GM12878 (cell line): ENCODE results near the gene PYGO1. TPM values are rescaled to one million over a fixed set of nuclear protein-coding genes. Genes with fewer than 3 reads are reported as not detected.

ENCODE experiments used
- ATAC-seq: fragments of 200-7000 bp; cut with Tn5 transposase; 3 replicates; pipeline ENCODE4 v1.9.1; 2020; ENCODE audit warnings: mild to moderate bottlenecking, moderate library complexity
- BruUV-seq: library from RNA; stranded (reverse); fragments of 400-500 nt; replicated peaks from 2 replicates; lab custom pipeline; 2021; lab: Mats Ljungman, UMichigan
- CTCF ChIA-PET: fragments of 300-600 bp; sonication (Branson Sonifier 250); formaldehyde crosslinking; extraction: SDS; loops from one replicate; lab custom pipeline; 2021; ENCODE audit warnings: inconsistent platforms; lab: Yijun Ruan, JAX
- POLR2A ChIA-PET: fragments of 350-600 bp; formaldehyde crosslinking; extraction: SDS; loops from one replicate; lab custom pipeline; 2021; ENCODE audit warnings: inconsistent platforms; lab: Charles Lee
- RAD21 ChIA-PET: fragments of 300-600 bp; sonication (Branson Sonifier 250); formaldehyde crosslinking; loops from one replicate; lab custom pipeline; 2023; ENCODE audit warnings: antibody characterized with exemption; ENCODE audit not compliant: unreplicated experiment; lab: Charles Lee
- SMC1A ChIA-PET: fragments of 300-600 bp; sonication (Branson Sonifier 250); formaldehyde crosslinking; loops from one replicate; lab custom pipeline; 2023; ENCODE audit not compliant: unreplicated experiment, uncharacterized antibody; lab: Charles Lee
- DNase-seq: peaks from one replicate; pipeline ENCODE4 v3.0.0-alpha.2; 2011; ENCODE audit warnings: low read depth, low spot score
- FAIRE-seq: peaks from 3 replicates; lab custom pipeline; 2011; peaks lifted over from hg19 to GRCh38; lab: Jason Lieb, UNC
- H2AFZ ChIP-seq: 2 replicates; pipeline ENCODE4 v1.6.0; 2011; ENCODE audit warnings: low read depth, low read length, control low read depth; ENCODE audit not compliant: control insufficient read depth
- H3K27ac ChIP-seq: 2 replicates; pipeline ENCODE4 v1.5.1; 2011; ENCODE audit warnings: control low read depth; ENCODE audit not compliant: control insufficient read depth, insufficient read depth
- H3K27me3 ChIP-seq, 2 experiments: replicated peaks in 1 of 2; 2 replicates each; pipeline versions ENCODE4 v1.6.0 to v1.6.1; 2011; ENCODE audit warnings: low read length in 1 of 2; ENCODE audit not compliant: control insufficient read depth in 2 of 2, insufficient read depth in 2 of 2
- H3K36me3 ChIP-seq, 2 experiments: 2 replicates each; pipeline ENCODE4 v1.5.1; 2011; ENCODE audit warnings: low read length in 1 of 2; ENCODE audit not compliant: control insufficient read depth in 2 of 2, insufficient read depth in 2 of 2
- H3K4me1 ChIP-seq: 2 replicates; pipeline ENCODE4 v1.6.1; 2011; ENCODE audit warnings: mild to moderate bottlenecking, low read length, moderate library complexity, mixed read lengths; ENCODE audit not compliant: control insufficient read depth, insufficient read depth
- H3K4me2 ChIP-seq: 2 replicates; pipeline ENCODE4 v1.6.0; 2011; ENCODE audit warnings: control low read depth; ENCODE audit not compliant: control insufficient read depth, insufficient read depth
- H3K4me3 ChIP-seq: fragments of 200-600 bp; sonication (generic); 2 replicates; pipeline ENCODE4 v1.5.1; 2016
- H3K79me2 ChIP-seq: 2 replicates; pipeline ENCODE4 v1.6.0; 2011; ENCODE audit warnings: low read length; ENCODE audit not compliant: control insufficient read depth, insufficient read depth
- H3K9ac ChIP-seq: 2 replicates; pipeline ENCODE4 v1.8.0; 2011; ENCODE audit warnings: low read length, control low read depth, mixed read lengths; ENCODE audit not compliant: control insufficient read depth, insufficient read depth
- H3K9me3 ChIP-seq: replicated peaks from 3 replicates; pipeline ENCODE4 v1.5.1; 2011; ENCODE audit warnings: mild to moderate bottlenecking, low read length; ENCODE audit not compliant: control insufficient read depth, insufficient read depth
- H4K20me1 ChIP-seq: 2 replicates; pipeline ENCODE4 v1.6.0; 2011; ENCODE audit not compliant: control insufficient read depth, insufficient read depth
- ASH2L ChIP-seq: fragments of 300-600, 200-600 bp; sonication (generic); IDR thresholded peaks from 2 replicates; pipeline ENCODE4 v1.6.1; 2017; ENCODE audit warnings: low read depth, mild to moderate bottlenecking, borderline replicate concordance
- CEBPB ChIP-seq, 2 experiments: fragments of 150-350 bp in 1 of 2; IDR thresholded peaks; 2 replicates each; pipeline ENCODE4 v1.6.1; 2012 to 2014; ENCODE audit warnings: low read depth in 2 of 2, low read length in 2 of 2, borderline replicate concordance in 1 of 2, inconsistent platforms in 1 of 2
- RAD51 ChIP-seq: fragments of 450-650 bp; IDR thresholded peaks from 2 replicates; pipeline ENCODE4 v1.6.1; 2016; ENCODE audit warnings: moderate library complexity, mild to moderate bottlenecking, inconsistent platforms
- RB1 ChIP-seq: fragments of 450-650 bp; formaldehyde crosslinking; IDR thresholded peaks from 2 replicates; pipeline ENCODE4 v1.6.1; 2017; ENCODE audit warnings: mild to moderate bottlenecking, borderline replicate concordance
- SUPT20H ChIP-seq: IDR thresholded peaks from 2 replicates; pipeline ENCODE4 v1.6.1; 2011; ENCODE audit warnings: low read depth, mild to moderate bottlenecking, low read length, moderate library complexity, borderline replicate concordance; ENCODE audit not compliant: control insufficient read depth
- TCF12 ChIP-seq: IDR thresholded peaks from 2 replicates; pipeline ENCODE4 v1.6.1; 2011; ENCODE audit warnings: low read depth, mild to moderate bottlenecking, low read length
- YBX1 ChIP-seq: fragments of 450-650 bp; IDR thresholded peaks from 2 replicates; pipeline ENCODE4 v1.6.1; 2016; ENCODE audit warnings: antibody characterized with exemption
- ZNF207 ChIP-seq: fragments of 450-650 bp; IDR thresholded peaks from 2 replicates; pipeline ENCODE4 v1.6.1; 2014; ENCODE audit warnings: antibody characterized with exemption, mild to moderate bottlenecking, borderline replicate concordance
- ZNF217 ChIP-seq: fragments of 450-650 bp; IDR thresholded peaks from 2 replicates; pipeline ENCODE4 v1.6.1; 2017; ENCODE audit warnings: antibody characterized with exemption, mild to moderate bottlenecking
- WGBS: methylation state at CpG from one replicate; pipeline ENCODE4 v1.1.6; 2016; ENCODE audit warnings: low lambda C conversion rate; ENCODE audit not compliant: insufficient replicate concordance, insufficient coverage; ENCODE audit errors: missing lambda C conversion rate; 5-methylcytosine and 5-hydroxymethylcytosine counted together
- in situ Hi-C: fragments of 300-500 bp; cut with MboI; formaldehyde crosslinking; loops from 9 replicates; pipeline ENCODE4 v1.14.3; 2018; ENCODE audit warnings: mixed read lengths
- intact Hi-C: fragments of 100-400 bp; cut with micrococcal nuclease; formaldehyde crosslinking; loops from one replicate; pipeline ENCODE4 v1.14.2; 2022; ENCODE audit not compliant: unreplicated experiment
- polyA plus RNA-seq, 11 experiments: library from polyadenylated mRNA; depleted of rRNA in 4 of 11; unstranded in 6 of 11; stranded (reverse) in 5 of 11; fragments of >200 nt; fragmentation: Nextera tagmentation in 4 of 11; fragmentation: Illumina TruSeq in 1 of 11; extraction: Ambion mirVana in 4 of 11; extraction: Trizol in 1 of 11; gene quantifications; 1 replicate in 1 of 11; 2 replicates in 10 of 11; pipeline versions ENCODE4 v1.2.1 to v1.2.3, GENCODE V29; 2011 to 2016; ENCODE audit warnings: inconsistent platforms in 2 of 11, missing spikeins in 2 of 11, low read depth in 1 of 11
- total RNA-seq, 4 experiments: library from RNA; depleted of rRNA in 3 of 4; stranded (reverse); fragments of >200 nt in 3 of 4; fragmentation: Illumina TruSeq in 1 of 4; extraction: Trizol in 1 of 4; gene quantifications; 2 replicates each; pipeline versions ENCODE4 v1.2.1 to v1.2.3, GENCODE V29; 2013 to 2021
- TF ChIP-seq, protein P1 (sequence below): IDR thresholded peaks from 2 replicates; pipeline ENCODE4 v1.6.1; 2011; ENCODE audit warnings: low read depth, low read length, improper control_type of control experiment, borderline replicate concordance
- TF ChIP-seq, protein P2 (sequence below): fragments of 450-650 bp; IDR thresholded peaks from 2 replicates; pipeline ENCODE4 v1.6.1; 2017; ENCODE audit warnings: mild to moderate bottlenecking, low read depth, inconsistent platforms; ENCODE audit not compliant: poor library complexity, severe bottlenecking
- TF ChIP-seq, protein P3 (sequence below): fragments of 450-650 bp; formaldehyde crosslinking; IDR thresholded peaks from 2 replicates; pipeline ENCODE4 v1.4.0; 2022; ENCODE audit warnings: mild to moderate bottlenecking, moderate library complexity
- TF ChIP-seq, protein P4 (sequence below): fragments of 450-650 bp; IDR thresholded peaks from 2 replicates; pipeline ENCODE4 v1.6.1; 2017; ENCODE audit warnings: mild to moderate bottlenecking, moderate library complexity

Gene PYGO1
- total and polyA plus RNA-seq, 10 of the 15 experiments (the other 5 are each of a cell fraction or from before 2014, with no cell fraction given): 0.01 TPM; not detected in 9

DNA sequence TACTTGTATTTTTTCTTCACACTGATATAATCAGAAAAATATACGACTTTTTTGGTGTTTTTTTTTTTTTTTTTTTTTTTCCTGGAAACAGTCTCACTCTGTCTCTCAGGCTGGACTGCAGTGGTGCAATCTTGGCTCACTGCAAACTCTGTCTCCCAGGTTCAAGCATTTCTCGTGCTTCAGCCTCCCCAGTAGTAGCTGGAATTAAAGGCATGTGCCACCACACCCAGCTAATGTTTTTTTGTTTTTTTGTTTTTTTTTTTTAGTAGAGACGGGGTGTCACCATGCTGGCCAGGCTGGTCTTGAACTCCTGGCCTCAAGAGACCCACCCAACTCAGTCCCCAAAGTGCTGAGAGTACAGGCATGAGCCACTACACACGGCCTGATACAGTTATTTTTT is 59.3 kb downstream of the PYGO1 start:
- no peaks in the 10 kb centered on the region for H3K27me3 ChIP-seq
- no peaks in the 10 kb centered on the region for H3K79me2 ChIP-seq
- no peak overlapping the region for H3K4me3 ChIP-seq
- ChIA-PET CTCF (interaction anchor here (2.7 kb wide), 1 partner anchor 113 kb away, joined by 9 read pairs; no protein-coding TSS in a partner anchor), POLR2A (interaction anchor here (0.6 kb wide), 2 partner anchors 26 to 766 kb away, joined by 3 to 5 read pairs; no protein-coding TSS in a partner anchor), SMC1A (interaction anchor here (0.6 kb wide), 1 partner anchor 470 kb away, joined by 3 read pairs; no protein-coding TSS in a partner anchor), RAD21 (no interaction called here)
- intact Hi-C loops: loop anchor here (10.0 kb wide), 1 partner anchor 316 kb away; no protein-coding TSS in a partner anchor
- H2AFZ ChIP-seq: no peak overlapping the region
- H3K4me1 ChIP-seq: no peaks in the 10 kb centered on the region
- no peaks in the 10 kb centered on the region for H3K9me3 ChIP-seq
- FAIRE-seq (no peak), ATAC-seq (no peak), DNase-seq (no peak)
- H3K36me3 ChIP-seq: no peaks in the 10 kb centered on the region
- H3K9ac ChIP-seq: no peak overlapping the region
- BruUV-seq: no TSS peak
- no peaks in the 10 kb centered on the region for H4K20me1 ChIP-seq
- no peak overlapping the region for H3K27ac ChIP-seq
- H3K4me2 ChIP-seq: no peak overlapping the region
- WGBS: 42% methylated on average over 4 of the region's 4 CpGs
- in situ Hi-C loops: loop anchor here (5.0 kb wide), 1 partner anchor 113 kb away; no protein-coding TSS in a partner anchor
- TF ChIP-seq RAD51 (no peak), CEBPB (IDR thresholded peaks at IDR 0.05; ENCODE audit: borderline replicate concordance in 1 of 2, low read depth in 2 of 2, low read length in 2 of 2) (no peak), TCF12 (no peak), SUPT20H (no peak), ZNF217 (no peak), ZNF207 (no peak), ASH2L (no peak), YBX1 (no peak), RB1 (no peak)
- TF ChIP-seq, protein P1, sequence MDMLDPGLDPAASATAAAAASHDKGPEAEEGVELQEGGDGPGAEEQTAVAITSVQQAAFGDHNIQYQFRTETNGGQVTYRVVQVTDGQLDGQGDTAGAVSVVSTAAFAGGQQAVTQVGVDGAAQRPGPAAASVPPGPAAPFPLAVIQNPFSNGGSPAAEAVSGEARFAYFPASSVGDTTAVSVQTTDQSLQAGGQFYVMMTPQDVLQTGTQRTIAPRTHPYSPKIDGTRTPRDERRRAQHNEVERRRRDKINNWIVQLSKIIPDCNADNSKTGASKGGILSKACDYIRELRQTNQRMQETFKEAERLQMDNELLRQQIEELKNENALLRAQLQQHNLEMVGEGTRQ: no peak
- TF ChIP-seq, protein P2, sequence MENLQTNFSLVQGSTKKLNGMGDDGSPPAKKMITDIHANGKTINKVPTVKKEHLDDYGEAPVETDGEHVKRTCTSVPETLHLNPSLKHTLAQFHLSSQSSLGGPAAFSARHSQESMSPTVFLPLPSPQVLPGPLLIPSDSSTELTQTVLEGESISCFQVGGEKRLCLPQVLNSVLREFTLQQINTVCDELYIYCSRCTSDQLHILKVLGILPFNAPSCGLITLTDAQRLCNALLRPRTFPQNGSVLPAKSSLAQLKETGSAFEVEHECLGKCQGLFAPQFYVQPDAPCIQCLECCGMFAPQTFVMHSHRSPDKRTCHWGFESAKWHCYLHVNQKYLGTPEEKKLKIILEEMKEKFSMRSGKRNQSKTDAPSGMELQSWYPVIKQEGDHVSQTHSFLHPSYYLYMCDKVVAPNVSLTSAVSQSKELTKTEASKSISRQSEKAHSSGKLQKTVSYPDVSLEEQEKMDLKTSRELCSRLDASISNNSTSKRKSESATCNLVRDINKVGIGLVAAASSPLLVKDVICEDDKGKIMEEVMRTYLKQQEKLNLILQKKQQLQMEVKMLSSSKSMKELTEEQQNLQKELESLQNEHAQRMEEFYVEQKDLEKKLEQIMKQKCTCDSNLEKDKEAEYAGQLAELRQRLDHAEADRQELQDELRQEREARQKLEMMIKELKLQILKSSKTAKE: no peak
- TF ChIP-seq, protein P3, sequence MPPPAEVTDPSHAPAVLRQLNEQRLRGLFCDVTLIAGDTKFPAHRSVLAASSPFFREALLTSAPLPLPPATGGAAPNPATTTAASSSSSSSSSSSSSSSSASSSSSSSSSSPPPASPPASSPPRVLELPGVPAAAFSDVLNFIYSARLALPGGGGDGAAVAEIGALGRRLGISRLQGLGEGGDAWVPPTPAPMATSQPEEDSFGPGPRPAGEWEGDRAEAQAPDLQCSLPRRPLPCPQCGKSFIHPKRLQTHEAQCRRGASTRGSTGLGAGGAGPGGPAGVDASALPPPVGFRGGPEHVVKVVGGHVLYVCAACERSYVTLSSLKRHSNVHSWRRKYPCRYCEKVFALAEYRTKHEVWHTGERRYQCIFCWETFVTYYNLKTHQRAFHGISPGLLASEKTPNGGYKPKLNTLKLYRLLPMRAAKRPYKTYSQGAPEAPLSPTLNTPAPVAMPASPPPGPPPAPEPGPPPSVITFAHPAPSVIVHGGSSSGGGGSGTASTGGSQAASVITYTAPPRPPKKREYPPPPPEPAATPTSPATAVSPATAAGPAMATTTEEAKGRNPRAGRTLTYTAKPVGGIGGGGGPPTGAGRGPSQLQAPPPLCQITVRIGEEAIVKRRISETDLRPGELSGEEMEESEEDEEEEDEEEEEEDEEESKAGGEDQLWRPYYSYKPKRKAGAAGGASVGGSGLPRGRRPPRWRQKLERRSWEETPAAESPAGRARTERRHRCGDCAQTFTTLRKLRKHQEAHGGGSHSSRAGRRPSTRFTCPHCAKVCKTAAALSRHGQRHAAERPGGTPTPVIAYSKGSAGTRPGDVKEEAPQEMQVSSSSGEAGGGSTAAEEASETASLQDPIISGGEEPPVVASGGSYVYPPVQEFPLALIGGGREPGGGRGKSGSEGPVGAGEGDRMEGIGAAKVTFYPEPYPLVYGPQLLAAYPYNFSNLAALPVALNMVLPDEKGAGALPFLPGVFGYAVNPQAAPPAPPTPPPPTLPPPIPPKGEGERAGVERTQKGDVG (CRISPR knock-in tag): no peak
- TF ChIP-seq, protein P4, sequence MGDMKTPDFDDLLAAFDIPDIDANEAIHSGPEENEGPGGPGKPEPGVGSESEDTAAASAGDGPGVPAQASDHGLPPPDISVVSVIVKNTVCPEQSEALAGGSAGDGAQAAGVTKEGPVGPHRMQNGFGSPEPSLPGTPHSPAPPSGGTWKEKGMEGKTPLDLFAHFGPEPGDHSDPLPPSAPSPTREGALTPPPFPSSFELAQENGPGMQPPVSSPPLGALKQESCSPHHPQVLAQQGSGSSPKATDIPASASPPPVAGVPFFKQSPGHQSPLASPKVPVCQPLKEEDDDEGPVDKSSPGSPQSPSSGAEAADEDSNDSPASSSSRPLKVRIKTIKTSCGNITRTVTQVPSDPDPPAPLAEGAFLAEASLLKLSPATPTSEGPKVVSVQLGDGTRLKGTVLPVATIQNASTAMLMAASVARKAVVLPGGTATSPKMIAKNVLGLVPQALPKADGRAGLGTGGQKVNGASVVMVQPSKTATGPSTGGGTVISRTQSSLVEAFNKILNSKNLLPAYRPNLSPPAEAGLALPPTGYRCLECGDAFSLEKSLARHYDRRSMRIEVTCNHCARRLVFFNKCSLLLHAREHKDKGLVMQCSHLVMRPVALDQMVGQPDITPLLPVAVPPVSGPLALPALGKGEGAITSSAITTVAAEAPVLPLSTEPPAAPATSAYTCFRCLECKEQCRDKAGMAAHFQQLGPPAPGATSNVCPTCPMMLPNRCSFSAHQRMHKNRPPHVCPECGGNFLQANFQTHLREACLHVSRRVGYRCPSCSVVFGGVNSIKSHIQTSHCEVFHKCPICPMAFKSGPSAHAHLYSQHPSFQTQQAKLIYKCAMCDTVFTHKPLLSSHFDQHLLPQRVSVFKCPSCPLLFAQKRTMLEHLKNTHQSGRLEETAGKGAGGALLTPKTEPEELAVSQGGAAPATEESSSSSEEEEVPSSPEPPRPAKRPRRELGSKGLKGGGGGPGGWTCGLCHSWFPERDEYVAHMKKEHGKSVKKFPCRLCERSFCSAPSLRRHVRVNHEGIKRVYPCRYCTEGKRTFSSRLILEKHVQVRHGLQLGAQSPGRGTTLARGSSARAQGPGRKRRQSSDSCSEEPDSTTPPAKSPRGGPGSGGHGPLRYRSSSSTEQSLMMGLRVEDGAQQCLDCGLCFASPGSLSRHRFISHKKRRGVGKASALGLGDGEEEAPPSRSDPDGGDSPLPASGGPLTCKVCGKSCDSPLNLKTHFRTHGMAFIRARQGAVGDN: no peak
